SK-N-SH treated with all-trans-retinoic acid at 6 μM for 48 hours (cell line): ENCODE results near the gene AFAP1.

Experiments
- ATAC-seq: fragments of 200-7000 bp; cut with Tn5 transposase; 3 replicates; pipeline ENCODE4 v1.9.1; 2020; ENCODE audit warnings: mild to moderate bottlenecking, moderate library complexity
- ARNTL ChIP-seq: fragments of 450-650 bp; formaldehyde crosslinking; IDR thresholded peaks from 2 replicates; pipeline ENCODE4 v1.5.0; 2020; ENCODE audit warnings: low read depth, mild to moderate bottlenecking, moderate library complexity, borderline replicate concordance
- BACH2 ChIP-seq: fragments of 250-450 bp; sonication (Bioruptor Pico); IDR thresholded peaks from 2 replicates; pipeline ENCODE4 v1.9.0; 2021; ENCODE audit warnings: mild to moderate bottlenecking, borderline replicate concordance
- CREB5 ChIP-seq: fragments of 250-450 bp; sonication (Bioruptor Pico); IDR thresholded peaks from 2 replicates; pipeline ENCODE4 v1.5.1; 2020; ENCODE audit warnings: low read depth, mild to moderate bottlenecking, moderate library complexity
- CSDC2 ChIP-seq: fragments of 250-450 bp; sonication (Bioruptor Pico); IDR thresholded peaks from 2 replicates; pipeline ENCODE4 v1.5.0; 2020; ENCODE audit warnings: mild to moderate bottlenecking, moderate library complexity
- CSRNP3 ChIP-seq: fragments of 250-450 bp; sonication (Bioruptor Pico); IDR thresholded peaks from 2 replicates; pipeline ENCODE4 v1.5.1; 2021; ENCODE audit warnings: mild to moderate bottlenecking, moderate library complexity
- ESRRG ChIP-seq: fragments of 250-450 bp; sonication (Bioruptor Pico); IDR thresholded peaks from 2 replicates; pipeline ENCODE4 v1.6.1; 2021; ENCODE audit warnings: mild to moderate bottlenecking
- GLIS3 ChIP-seq: fragments of 250-450 bp; sonication (Bioruptor Pico); IDR thresholded peaks from 2 replicates; pipeline ENCODE4 v1.5.0; 2020; ENCODE audit warnings: mild to moderate bottlenecking, moderate library complexity
- ISL1 ChIP-seq: fragments of 250-450 bp; sonication (Bioruptor Pico); IDR thresholded peaks from 2 replicates; pipeline ENCODE4 v2.1.2; 2022; ENCODE audit warnings: mild to moderate bottlenecking, moderate library complexity
- OSR1 ChIP-seq: fragments of 250-450 bp; sonication (Bioruptor Pico); IDR thresholded peaks from 2 replicates; pipeline ENCODE4 v1.8.0; 2022; ENCODE audit warnings: moderate library complexity, mild to moderate bottlenecking, inconsistent platforms
- POU6F1 ChIP-seq: fragments of 250-450 bp; sonication (Bioruptor Pico); IDR thresholded peaks from 2 replicates; pipeline ENCODE4 v1.8.0; 2021; ENCODE audit warnings: low read depth, mild to moderate bottlenecking, moderate library complexity, borderline replicate concordance
- PPARA ChIP-seq: fragments of 250-450 bp; sonication (Bioruptor Pico); IDR thresholded peaks from 2 replicates; pipeline ENCODE4 v1.5.0; 2020; ENCODE audit warnings: mild to moderate bottlenecking, borderline replicate concordance
- RARB ChIP-seq: fragments of 250-450 bp; sonication (Bioruptor Pico); IDR thresholded peaks from 2 replicates; pipeline ENCODE4 v1.8.0; 2021; ENCODE audit warnings: mild to moderate bottlenecking, moderate library complexity
- SNAI2 ChIP-seq: fragments of 250-450 bp; sonication (Bioruptor Pico); IDR thresholded peaks from 2 replicates; pipeline ENCODE4 v1.5.0; 2020; ENCODE audit warnings: mild to moderate bottlenecking, moderate library complexity
- TCF4 ChIP-seq: fragments of 250-450 bp; sonication (Bioruptor Pico); IDR thresholded peaks from 2 replicates; pipeline ENCODE4 v1.8.0; 2021; ENCODE audit warnings: mild to moderate bottlenecking, moderate library complexity, borderline replicate concordance
- TOX ChIP-seq: fragments of 250-450 bp; sonication (Bioruptor Pico); IDR thresholded peaks from 2 replicates; pipeline ENCODE4 v1.8.0; 2021; ENCODE audit warnings: mild to moderate bottlenecking, moderate library complexity, borderline replicate concordance
- ZC3H10 ChIP-seq: fragments of 250-450 bp; sonication (Bioruptor Pico); IDR thresholded peaks from 2 replicates; pipeline ENCODE4 v1.5.1; 2021; ENCODE audit warnings: mild to moderate bottlenecking, moderate library complexity
- ZFP3 ChIP-seq: fragments of 250-450 bp; sonication (Bioruptor Pico); IDR thresholded peaks from 2 replicates; pipeline ENCODE4 v1.5.0; 2020; ENCODE audit warnings: mild to moderate bottlenecking, moderate library complexity
- ZFP30 ChIP-seq: fragments of 450-650 bp; formaldehyde crosslinking; IDR thresholded peaks from 2 replicates; pipeline ENCODE4 v1.5.0; 2022; ENCODE audit warnings: mild to moderate bottlenecking, moderate library complexity
- ZNF70 ChIP-seq: fragments of 450-650 bp; formaldehyde crosslinking; IDR thresholded peaks from 2 replicates; pipeline ENCODE4 v1.5.0; 2020; ENCODE audit warnings: mild to moderate bottlenecking, moderate library complexity
- ZNF8 ChIP-seq: fragments of 450-650 bp; formaldehyde crosslinking; IDR thresholded peaks from 2 replicates; pipeline ENCODE4 v1.5.0; 2020; ENCODE audit warnings: mild to moderate bottlenecking, moderate library complexity
- TF ChIP-seq, protein P1 (sequence below): fragments of 250-450 bp; sonication (Bioruptor Pico); IDR thresholded peaks from 2 replicates; pipeline ENCODE4 v1.8.0; 2020; ENCODE audit warnings: mild to moderate bottlenecking, moderate library complexity, borderline replicate concordance
- TF ChIP-seq, protein P2 (sequence below): fragments of 250-450 bp; sonication (Bioruptor Pico); IDR thresholded peaks from 2 replicates; pipeline ENCODE4 v1.5.0; 2020; ENCODE audit warnings: mild to moderate bottlenecking, moderate library complexity

AFAP1 gene

GRCh38 chr4:7839856-7840255, 99.8 kb downstream of the AFAP1 start:
- TF ChIP-seq SNAI2 (CRISPR knock-in tag): no peak
- TF ChIP-seq TOX: no peak
- no peak for TF ChIP-seq ZFP3 (CRISPR knock-in tag)
- no peak for TF ChIP-seq GLIS3 (CRISPR knock-in tag)
- no peak for TF ChIP-seq TCF4 (CRISPR knock-in tag)
- no peak for TF ChIP-seq PPARA (CRISPR knock-in tag)
- no peak for TF ChIP-seq BACH2 (CRISPR knock-in tag)
- TF ChIP-seq, protein P1, sequence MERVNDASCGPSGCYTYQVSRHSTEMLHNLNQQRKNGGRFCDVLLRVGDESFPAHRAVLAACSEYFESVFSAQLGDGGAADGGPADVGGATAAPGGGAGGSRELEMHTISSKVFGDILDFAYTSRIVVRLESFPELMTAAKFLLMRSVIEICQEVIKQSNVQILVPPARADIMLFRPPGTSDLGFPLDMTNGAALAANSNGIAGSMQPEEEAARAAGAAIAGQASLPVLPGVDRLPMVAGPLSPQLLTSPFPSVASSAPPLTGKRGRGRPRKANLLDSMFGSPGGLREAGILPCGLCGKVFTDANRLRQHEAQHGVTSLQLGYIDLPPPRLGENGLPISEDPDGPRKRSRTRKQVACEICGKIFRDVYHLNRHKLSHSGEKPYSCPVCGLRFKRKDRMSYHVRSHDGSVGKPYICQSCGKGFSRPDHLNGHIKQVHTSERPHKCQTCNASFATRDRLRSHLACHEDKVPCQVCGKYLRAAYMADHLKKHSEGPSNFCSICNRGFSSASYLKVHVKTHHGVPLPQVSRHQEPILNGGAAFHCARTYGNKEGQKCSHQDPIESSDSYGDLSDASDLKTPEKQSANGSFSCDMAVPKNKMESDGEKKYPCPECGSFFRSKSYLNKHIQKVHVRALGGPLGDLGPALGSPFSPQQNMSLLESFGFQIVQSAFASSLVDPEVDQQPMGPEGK (CRISPR knock-in tag): no peak
- no peak for TF ChIP-seq CREB5 (CRISPR knock-in tag)
- TF ChIP-seq OSR1: no peak
- no peak for TF ChIP-seq ZC3H10 (CRISPR knock-in tag)
- TF ChIP-seq CSRNP3 (CRISPR knock-in tag): no peak
- TF ChIP-seq POU6F1 (CRISPR knock-in tag): no peak
- TF ChIP-seq ISL1 (CRISPR knock-in tag): no peak
- no peak for TF ChIP-seq ZNF8 (CRISPR knock-in tag)
- TF ChIP-seq CSDC2 (CRISPR knock-in tag): no peak
- TF ChIP-seq ESRRG: no peak
- no peak for TF ChIP-seq ZNF70 (CRISPR knock-in tag)
- no peak for TF ChIP-seq RARB (CRISPR knock-in tag)
- TF ChIP-seq, all 23 proteins: peak for 0

GRCh38 chr4:7838136-7838782, 101.4 kb downstream of the AFAP1 start:
- TF ChIP-seq ZFP30 (CRISPR knock-in tag) (no peak), ISL1 (CRISPR knock-in tag) (no peak), ARNTL (no peak), POU6F1 (CRISPR knock-in tag) (no peak), CREB5 (CRISPR knock-in tag) (no peak), SNAI2 (CRISPR knock-in tag) (no peak), TCF4 (CRISPR knock-in tag) (no peak), BACH2 (CRISPR knock-in tag) (no peak), ZNF8 (CRISPR knock-in tag) (no peak), CSDC2 (CRISPR knock-in tag) (no peak)
- TF ChIP-seq, protein P2, sequence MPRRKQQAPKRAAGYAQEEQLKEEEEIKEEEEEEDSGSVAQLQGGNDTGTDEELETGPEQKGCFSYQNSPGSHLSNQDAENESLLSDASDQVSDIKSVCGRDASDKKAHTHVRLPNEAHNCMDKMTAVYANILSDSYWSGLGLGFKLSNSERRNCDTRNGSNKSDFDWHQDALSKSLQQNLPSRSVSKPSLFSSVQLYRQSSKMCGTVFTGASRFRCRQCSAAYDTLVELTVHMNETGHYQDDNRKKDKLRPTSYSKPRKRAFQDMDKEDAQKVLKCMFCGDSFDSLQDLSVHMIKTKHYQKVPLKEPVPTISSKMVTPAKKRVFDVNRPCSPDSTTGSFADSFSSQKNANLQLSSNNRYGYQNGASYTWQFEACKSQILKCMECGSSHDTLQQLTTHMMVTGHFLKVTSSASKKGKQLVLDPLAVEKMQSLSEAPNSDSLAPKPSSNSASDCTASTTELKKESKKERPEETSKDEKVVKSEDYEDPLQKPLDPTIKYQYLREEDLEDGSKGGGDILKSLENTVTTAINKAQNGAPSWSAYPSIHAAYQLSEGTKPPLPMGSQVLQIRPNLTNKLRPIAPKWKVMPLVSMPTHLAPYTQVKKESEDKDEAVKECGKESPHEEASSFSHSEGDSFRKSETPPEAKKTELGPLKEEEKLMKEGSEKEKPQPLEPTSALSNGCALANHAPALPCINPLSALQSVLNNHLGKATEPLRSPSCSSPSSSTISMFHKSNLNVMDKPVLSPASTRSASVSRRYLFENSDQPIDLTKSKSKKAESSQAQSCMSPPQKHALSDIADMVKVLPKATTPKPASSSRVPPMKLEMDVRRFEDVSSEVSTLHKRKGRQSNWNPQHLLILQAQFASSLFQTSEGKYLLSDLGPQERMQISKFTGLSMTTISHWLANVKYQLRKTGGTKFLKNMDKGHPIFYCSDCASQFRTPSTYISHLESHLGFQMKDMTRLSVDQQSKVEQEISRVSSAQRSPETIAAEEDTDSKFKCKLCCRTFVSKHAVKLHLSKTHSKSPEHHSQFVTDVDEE (CRISPR knock-in tag): no peak
- no peak for ATAC-seq

More at GRCh38 chr4:7839856-7840255, 99.8 kb downstream of the AFAP1 start:
- no peak for ATAC-seq
